ENCODE results near the gene TMEM33. TPM values are rescaled to one million over a fixed set of nuclear protein-coding genes. Genes with fewer than 3 reads are reported as not detected.

Gene TMEM33
- total RNA-seq, 1 experiment from 2014 or later = 161 TPM

DNA sequence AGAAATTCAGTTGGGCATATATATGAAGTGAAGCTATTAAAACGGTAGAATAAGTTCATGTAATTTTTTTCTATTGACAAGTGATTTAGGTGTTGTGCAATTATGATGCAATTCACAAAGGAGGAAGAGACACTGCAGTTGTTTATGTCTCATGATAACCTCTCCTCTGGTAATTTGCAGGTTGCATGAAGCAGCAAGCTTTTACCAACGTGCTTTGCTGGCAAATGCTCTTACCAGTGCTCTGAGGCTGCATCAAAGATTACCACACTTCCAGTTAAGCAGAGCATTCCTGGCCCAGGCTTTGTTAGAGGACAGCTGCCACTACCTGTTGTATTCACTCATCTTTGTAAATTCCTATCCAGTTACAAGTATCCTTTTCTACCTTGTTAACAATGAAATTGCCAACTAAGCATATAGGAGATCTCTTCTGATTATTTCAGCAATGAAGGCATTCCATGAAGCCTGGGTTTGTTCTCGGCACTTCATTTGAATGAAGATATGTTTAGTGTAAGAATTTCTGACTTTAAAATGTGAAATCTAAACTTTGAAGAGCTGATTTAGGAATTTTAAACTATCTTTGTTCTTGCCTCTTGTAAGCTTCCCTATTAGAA, 3.9 kb downstream of the TMEM33 start:
- DNase-seq (ENCODE audit: low read depth) = no peak

DNA sequence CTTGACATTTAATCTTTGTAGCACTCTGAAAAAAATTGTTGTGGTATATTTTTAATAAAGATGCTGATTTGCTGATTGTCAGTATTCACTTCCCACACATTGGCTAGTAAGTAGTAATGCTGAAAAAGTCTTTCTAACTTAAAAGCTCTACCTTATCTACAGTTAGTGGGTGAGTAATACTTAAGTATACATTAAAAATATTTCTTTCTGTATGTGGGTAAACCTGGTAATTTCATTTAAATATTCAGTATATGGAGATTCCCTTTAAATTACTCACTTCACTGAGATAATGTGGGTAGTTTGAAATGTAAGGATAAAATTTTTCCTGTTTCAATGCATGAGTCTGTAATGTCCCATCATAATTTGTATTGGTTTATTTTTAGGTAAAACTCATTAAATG, 5.6 kb downstream of the TMEM33 start:
- no peak for DNase-seq (ENCODE audit: low read depth)

DNA sequence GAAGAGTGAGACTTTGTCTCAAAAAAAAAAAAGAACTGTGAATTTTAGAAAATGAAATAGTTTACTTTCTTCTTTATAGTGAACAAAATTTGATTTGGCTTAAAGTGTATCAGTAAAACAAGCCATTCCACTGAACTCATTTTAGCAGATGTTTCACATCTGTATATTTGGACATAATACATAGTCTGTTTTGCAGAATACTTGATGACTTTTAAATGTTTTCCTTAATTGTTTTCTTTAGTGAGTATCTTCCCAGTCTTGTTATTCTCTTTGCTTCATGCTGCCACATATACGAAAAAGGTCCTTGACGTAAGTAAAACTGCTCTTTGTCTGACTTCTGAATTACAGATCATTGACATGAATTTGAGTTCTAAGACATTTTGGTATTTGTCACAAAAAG, 8.3 kb downstream of the TMEM33 start:
- DNase-seq (ENCODE audit: low read depth) = no peak

DNA sequence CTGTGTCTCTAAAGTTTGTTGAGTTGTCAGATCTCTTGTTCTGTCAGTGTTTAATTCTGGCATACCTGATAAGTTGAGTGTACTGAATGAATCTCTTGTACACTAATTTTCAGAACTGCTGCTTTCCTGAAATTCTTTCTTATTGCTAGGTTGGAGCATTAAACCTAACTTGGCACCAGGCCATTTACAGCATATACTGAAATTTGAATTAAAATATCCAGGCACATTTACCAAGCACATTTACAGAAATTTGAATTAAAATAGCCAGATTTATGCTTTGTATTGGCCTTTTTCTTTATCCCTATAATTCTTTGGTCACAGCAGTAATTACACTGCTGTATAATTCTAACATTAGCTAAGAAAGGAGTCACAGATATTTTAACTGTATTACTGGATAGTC, 8.9 kb downstream of the TMEM33 start:
- DNase-seq (ENCODE audit: low read depth) = no peak

DNA sequence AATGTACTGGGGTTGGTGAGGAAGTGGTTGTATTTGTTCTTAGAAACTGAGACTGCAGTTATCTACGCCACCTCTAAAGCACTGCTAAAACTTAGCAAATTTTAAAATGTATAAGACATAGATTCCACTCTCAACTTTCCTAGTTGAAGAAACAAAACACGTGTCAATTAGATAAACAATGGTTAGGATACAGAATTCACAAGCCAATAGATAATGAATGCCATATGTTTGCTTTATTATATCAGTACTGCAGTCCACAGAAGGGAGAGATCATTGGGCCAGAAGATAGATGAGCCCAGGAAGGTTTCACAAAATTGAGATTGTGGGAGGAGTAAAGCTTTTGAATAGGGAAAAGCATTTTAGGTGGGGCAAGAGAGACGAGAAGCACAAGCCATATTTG, 14.3 kb downstream of the TMEM33 start:
- no peak for DNase-seq (ENCODE audit: low read depth)

DNA sequence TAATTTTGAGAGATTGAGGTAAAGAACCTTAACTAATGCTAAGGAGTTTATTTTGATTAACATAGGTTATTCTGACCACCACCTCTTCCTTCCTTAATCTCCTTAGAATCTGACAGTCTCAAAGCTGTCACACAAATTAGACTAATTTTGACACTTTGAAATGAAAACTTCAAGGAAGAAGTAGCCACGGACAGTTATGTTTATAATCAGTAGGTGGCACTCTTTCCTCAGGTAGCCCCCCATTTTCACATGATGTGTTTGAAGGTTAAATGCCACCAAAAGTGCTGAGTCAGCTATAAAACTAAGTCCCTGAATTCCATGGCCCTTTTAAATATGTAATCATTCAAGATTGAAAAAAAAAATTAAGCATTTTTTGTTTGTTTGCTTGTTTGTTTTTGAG, 22.4 kb downstream of the TMEM33 start:
- peak; percentile 28 for DNase-seq (ENCODE audit: low read depth)

DNA sequence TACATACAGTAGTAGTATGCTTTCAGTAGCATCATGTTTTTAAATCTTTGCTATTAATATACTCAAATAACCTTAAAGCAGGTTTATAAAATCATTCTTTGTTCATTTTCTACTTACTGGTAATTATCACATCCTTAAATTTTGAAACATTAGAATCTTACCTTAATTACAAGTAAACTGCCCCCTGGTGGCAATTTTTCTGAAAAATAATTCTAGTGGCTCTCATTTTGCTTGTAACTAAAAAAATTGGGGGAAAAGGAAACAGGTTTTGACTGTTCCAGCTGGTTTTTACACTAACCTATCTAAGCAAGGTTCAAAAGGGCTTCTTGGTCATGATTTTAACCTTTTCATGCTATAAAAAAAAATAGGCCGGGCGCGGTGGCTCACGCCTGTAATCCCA, 27.9 kb downstream of the TMEM33 start:
- peak; percentile 11 for DNase-seq (ENCODE audit: low read depth)

DNA sequence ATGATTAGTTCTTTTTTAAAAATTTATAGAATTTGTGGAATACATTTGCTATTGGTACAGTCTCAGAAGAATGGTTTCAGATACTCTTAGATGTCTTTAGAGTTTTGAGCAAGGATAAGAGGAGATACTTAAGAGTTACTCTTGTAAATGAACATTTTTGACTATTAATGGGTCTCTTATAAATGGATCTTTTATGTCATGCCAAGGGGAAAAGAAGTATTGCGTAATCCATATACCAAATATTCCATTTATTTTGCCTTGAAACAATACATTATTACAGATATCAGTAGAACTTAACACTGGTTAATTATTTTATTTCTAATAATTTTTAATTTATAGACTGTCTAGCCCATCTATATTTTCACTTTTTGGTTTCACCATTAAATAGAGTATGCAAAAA, 29.2 kb downstream of the TMEM33 start:
- DNase-seq (ENCODE audit: low read depth) = no peak

DNA sequence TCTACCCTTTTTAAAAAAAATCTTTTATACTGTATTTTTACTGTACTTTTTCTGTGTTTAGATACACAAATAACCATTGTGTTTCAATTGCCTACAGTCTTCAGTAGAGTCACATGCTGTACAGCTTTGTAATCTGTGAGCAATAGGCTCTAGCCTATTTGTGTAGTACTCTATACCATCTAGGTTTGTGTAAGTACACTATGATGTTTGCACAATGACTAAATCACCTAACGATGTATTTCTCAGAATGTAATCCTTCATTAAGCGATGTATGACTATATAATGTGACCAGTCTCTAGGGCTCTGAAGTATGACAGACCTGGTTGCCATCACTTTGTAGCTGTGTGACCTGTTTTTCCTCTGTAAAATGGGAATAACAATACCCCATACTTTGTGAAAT, 32.2 kb downstream of the TMEM33 start:
- no peak for DNase-seq (ENCODE audit: low read depth)

DNA sequence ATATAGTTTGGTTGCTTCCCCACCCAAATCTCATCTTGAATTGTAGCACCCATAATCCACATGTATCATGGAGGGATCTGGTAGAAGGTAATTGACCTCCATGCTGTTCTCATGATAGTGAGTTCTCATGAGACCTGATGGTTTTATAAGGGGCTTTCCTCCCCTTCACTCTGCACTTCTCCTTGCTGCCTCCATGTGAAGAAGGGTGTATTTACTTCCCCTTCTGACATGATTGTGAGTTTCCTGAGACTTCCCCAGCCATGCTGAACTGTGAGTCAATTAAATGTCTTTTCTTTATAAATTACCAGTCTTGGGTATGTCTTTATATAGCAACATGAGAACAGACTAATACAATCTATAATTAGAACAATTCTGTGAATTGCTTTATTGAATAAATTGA, 34.4 kb downstream of the TMEM33 start:
- DNase-seq (ENCODE audit: low read depth) = no peak

DNA sequence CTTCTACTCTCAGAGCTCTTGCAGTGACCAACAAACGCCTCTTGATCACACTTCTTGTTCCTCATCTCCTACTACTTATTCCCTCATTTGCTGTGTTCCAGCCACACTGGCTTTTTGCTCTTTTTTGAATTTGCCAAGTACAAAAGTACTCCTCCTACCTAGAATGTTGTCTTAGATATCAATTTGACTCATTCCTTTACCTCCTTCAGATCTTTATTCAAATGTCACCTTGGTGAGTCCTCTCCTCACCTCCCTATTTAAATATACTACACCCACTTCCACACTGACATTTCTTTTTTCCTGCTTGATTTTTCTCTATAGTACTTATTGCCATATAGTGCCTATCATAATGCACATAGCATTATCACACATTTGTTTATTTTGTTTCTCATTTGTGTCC, 40.1 kb downstream of the TMEM33 start:
- DNase-seq (ENCODE audit: low read depth) = no peak

DNA sequence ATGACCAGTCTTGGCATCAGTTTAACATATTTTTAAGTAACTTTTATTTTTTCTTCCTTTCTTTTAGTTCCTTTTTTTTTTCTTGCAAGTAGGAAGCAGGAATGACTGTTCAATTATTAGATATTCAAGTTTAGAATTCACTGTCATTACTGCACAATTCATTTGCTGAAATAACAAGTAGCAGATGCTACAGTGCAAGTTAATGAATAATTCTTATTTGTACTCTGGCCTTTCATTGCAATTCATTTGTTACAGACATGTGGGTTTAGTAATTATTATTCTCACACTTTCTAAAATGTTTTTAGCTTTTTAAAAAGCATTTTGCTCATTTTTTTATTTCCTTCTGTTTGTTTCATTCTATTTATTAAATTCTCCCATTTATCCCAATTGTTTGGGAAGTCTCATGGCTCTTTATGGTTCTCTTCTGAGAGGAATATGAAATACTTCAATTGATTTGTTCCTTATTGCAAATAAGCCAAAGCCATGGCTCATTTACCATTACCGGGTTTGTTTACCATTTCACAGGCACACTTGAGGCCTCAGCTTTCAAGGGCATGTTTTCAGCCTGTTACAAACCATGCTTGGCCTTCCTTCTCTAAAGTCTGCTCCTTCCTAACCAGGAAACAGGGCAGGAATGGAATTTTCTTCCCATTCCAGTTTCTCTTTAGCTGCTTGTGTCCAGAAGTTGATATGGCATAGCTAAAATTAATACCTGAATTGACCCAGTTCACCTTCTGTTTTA, 41.7 kb downstream of the TMEM33 start:
- DNase-seq (ENCODE audit: low read depth) = no peak

DNA sequence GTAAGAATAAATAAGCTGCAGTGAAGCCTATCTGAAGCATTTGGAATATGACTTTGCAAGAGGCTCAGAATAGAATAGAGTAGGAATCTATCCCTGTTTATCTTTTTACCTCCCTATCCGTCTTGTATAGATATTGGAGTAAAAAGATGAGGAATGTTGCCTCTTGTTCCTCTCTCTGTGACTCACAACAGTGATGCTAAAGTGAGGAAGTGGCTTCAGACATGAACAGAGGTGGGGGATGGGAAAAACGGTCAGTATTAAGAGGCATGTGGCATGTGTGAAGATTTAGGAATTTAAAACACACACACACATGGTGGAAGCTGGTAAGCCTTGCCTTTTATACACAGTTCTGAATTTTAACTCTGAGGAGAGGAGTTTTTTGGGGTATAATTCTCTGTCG, 42.5 kb downstream of the TMEM33 start:
- peak; percentile 65 for DNase-seq (ENCODE audit: low read depth)

DNA sequence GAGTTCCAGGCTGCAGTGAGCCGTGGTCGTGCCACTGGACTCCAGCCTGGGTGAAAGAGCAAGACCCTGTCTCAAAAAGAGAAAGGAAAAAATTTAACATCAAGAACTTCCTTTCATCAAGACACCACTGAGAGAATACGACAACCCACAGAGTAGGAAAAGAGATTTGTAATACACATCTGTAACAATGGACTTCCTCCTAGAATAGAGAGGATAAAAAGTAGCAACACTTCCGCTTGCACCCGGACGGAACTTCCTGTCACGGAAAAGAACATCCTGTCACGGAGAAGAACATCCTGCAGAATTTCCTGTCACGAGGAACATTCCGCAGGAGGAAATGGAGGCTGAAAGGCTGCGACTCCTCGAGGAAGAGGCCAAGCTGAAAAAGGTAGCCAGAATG, 46.2 kb downstream of the TMEM33 start, which contains the start of gene DCAF4L1:
Gene DCAF4L1, plus strand, starts transcription at position 301 of the 400 bp plus-strand sequence. Its CDS starts 37 bp downstream, at position 338.
- DNase-seq (ENCODE audit: low read depth) = no peak

DNA sequence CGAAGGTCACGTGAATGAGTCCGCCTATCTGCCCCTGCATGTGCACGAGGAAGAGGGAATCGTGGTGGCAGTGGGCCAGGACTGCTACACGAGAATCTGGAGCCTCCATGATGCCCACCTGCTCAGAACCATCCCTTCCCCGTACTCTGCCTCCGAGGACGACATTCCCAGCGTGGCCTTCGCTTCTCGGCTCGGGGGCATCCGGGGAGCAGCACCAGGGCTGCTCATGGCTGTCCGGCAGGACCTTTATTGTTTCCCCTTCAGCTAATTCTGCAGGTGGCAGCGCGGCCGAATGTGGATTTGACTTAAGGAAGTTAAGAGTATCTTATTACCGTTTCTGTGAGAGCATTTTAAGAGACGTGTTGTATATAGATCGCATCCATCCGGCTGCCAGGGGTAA, 47.5 kb downstream of the TMEM33 start:
- no peak for DNase-seq (ENCODE audit: low read depth)

DNA sequence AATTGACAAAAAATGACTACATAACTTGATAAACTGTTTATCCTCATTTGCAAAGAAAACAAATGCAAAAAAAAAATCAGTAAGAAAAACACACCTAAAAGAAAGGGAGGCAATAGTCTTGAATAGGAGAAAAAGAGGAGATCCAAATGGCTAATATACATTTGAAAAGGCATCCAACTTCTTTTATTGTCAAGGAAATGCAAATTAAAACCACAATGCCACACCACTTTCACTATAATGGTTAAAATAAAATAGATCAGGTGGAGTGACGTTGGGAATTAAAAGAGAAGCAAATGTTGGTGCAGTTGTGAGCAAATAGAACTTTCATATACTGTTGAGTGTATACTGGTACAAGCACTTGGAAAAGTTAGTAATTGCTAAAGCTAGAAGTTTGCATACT, 49.9 kb downstream of the TMEM33 start:
- no peak for DNase-seq (ENCODE audit: low read depth)

DNA sequence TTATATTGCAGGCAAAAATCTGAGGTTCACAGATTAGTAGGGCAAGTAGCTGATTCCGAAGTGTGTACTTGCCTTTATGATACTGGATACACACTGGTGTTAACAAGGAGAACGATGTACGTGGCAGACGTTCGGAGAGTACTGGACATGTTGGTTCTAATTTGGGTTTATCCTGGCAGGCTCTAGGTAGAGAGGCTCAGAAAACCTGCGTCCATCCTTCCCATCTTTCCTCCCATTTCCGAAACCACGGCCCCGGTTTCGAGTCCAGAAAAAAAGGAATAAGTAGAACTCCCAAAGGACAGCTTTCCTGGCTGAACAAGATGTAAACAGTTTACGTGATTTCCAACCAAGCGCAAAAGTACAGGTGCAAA, 54.8 kb downstream of the TMEM33 start:
- no peak for DNase-seq (ENCODE audit: low read depth)

DNA sequence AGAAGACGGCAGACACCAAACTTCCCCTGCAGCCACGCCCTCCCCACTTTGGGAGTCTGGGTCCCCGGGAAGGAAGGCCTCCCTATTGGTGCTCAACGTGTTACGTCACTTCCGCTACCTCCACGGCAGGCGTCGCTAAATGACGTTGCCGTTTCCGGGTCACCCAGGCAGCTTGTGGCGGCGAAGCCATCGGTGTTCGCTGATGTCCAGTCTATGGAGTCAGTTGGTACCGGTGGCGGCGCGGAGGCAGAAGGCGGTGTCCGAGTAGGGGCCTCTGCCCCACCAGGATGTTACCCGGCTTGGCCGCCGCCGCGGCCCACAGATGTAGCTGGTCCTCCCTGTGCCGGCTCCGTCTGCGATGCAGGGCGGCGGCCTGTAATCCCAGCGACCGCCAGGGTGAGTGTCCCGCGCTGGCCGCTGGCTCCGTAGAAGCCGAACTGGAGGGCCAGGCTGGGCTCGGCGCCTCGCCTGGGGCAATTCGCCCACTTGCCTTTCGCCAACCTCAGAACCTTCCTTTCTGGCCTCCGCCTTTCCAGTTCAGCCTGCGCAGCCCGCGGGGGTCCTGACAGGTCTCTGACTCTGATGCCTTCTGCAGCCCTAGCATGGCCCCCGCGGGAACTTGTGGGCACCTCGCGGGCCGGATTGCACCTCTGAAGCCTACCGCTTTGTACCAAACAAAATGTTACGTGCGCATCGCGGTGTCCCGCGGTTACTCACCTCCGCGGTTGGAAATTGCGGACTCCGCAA, 55.3 kb downstream of the TMEM33 start, which contains the start of gene SLC30A9:
Gene SLC30A9, plus strand, starts transcription at position 166 of the 747 bp plus-strand sequence. Its CDS starts 122 bp downstream, at position 288.
- DNase-seq (ENCODE audit: low read depth) = peak; percentile 90

DNA sequence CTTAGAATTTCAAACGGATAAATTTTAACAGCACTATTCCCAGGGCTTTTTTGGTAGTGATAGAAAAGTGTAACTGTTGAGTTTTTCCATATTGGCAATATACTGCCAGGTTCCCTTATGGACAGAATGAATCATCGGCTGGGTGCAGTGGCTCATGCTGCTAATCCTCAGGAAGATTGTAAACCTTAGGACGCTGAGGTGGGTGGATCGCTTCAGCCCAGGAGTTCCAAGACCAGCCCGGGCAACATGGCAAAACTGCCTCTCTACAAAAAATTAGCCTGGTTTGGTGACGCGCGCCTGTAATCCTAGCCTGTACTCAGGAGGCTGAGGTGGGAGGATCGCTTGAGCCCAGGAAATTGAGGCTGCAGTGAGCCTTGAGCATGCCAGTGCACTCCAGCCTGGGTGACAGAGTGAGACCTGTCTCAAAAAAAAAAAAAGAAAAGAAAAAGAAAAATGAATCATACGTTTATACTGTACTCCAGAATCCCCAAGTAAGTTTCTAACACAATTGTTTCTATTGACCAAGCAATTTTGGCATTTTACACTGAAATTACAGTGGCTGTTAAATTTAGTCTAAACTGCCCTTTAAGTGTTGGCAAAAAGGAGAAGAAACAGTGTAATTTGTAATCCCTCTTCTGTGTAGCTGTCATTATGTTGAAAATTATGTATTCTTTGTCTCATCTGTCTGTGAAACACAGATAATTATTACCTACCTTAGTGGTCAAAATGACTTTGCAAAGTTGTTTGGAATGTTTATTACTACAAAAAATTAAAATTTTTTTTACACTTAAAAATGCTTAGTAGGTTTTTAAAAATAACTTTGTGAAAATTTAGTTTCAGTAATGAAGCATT, 56.9 kb downstream of the TMEM33 start:
- peak; percentile 58 for DNase-seq (ENCODE audit: low read depth)

DNA sequence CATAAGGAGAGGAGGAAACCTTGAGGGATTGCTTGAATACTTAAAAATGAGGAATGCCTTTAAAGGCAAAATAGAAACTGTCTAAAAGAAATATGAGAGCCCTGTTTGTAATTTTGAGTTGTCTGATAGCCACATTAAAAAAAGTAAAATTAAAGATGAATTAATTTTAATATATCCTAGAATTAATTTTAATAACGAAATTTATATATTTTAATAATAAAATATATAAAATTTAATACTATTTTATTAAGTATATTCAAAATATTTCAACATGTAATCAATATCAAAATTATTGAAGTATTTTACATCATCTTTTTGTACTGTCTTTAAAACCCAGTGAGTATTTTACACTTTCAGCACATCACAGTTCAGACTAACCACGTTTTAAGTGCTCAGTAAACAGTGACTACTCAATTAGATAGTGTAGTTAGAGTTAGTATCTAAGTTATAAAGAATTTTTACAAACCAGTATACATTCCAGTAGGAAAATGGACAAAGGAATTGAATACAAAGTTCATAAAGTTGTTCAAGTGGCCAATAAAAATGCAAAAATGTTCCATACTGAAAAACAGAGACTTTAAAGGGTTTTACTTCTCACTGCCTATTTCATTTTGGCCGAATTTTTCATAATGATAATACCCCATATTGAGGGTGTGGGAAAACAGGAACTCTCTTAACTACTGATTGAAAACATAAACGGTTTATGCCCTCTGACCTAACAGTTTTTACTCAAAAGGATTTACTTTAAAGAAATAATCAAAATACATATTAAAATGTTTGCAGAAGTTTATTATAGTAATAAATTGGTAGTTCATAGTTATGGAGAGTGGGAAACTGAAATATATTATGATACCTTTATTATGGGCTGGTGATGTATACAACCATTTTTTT, 58.0 kb downstream of the TMEM33 start:
- DNase-seq (ENCODE audit: low read depth) = no peak

Measured in HT1080 (cell line).